ENCODE measurements around the gene WWP2. TPM values are rescaled to one million over a fixed set of nuclear protein-coding genes. Genes with fewer than 3 reads are reported as not detected.

The WWP2 gene
- polyA plus RNA-seq, 3 donors, result 29.6 to 54.4 (median 46.0) TPM

DNA sequence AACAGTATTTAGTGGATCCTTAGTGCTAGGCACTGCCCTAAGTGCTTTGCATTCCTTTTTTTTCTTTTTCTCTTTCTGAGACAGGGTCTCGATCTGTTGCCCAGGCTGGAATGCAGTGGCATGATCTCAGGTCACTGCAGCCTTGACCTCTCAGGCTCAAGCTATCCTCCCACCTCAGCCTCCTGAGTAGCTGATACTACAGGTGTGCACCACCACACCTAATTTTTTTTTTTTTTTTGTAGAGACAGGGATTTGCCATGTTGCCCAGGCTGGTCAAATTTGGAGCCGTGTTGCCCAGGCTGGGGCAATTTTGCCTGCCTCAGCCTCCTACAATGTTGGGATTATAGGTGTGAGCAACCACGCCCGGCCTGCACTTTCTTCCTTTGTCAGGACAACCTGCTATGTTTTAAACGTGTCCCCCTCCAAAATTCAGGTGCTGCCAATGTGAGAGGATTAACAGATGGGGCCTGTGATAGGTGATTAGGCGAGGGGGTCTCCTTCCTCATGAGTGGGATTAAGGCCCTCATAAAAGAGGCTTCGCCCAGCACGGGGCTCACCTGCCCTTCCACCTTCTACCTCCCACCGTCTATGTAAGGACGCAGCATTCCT lies 41.2 kb upstream of the WWP2 start:
- H3K27me3 ChIP-seq (ENCODE audit: control insufficient read depth in 2 of 2, insufficient read depth in 2 of 2, low read length in 2 of 2), result no peaks in the 10 kb centered on the region
- H3K4me2 ChIP-seq (replicated peaks; ENCODE audit: extremely low read depth, low read length, poor library complexity, severe bottlenecking), result no peak overlapping the region
- peaks cover 10 to 13% of the 10 kb centered on the region in 2 donors for H3K4me1 ChIP-seq (ENCODE audit: control insufficient read depth in 1 of 2, insufficient read depth in 2 of 2, low read length in 2 of 2)
- Mint-ChIP-seq H3K27ac (no peak overlapping the region), H3K27me3 (ENCODE audit: low read depth in 3 of 3) (peaks cover 0 to 2% (median 0%) of the 10 kb centered on the region in 3 donors), H3K4me3 (peak overlapping the region in 1 of 2 donors; percentile 35), H3K9me3 (no peaks in the 10 kb centered on the region), H3K4me1 (peaks cover 15% of the 10 kb centered on the region), H3K36me3 (no peaks in the 10 kb centered on the region)
- intact Hi-C loops (cut with micrococcal nuclease), result no loop called here
- H3K9me3 ChIP-seq (replicated peaks in 1 of 2; ENCODE audit: control insufficient read depth in 1 of 2, insufficient read depth in 1 of 2, low read length in 2 of 2), result no peaks in the 10 kb centered on the region
- H2AFZ ChIP-seq (ENCODE audit: insufficient read depth, low read depth, low read length, poor library complexity, severe bottlenecking), result no peak overlapping the region
- TF ChIP-seq, protein P1, sequence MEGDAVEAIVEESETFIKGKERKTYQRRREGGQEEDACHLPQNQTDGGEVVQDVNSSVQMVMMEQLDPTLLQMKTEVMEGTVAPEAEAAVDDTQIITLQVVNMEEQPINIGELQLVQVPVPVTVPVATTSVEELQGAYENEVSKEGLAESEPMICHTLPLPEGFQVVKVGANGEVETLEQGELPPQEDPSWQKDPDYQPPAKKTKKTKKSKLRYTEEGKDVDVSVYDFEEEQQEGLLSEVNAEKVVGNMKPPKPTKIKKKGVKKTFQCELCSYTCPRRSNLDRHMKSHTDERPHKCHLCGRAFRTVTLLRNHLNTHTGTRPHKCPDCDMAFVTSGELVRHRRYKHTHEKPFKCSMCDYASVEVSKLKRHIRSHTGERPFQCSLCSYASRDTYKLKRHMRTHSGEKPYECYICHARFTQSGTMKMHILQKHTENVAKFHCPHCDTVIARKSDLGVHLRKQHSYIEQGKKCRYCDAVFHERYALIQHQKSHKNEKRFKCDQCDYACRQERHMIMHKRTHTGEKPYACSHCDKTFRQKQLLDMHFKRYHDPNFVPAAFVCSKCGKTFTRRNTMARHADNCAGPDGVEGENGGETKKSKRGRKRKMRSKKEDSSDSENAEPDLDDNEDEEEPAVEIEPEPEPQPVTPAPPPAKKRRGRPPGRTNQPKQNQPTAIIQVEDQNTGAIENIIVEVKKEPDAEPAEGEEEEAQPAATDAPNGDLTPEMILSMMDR (IDR thresholded peaks at IDR 0.05), result no peak
- H3K4me3 ChIP-seq (replicated peaks in 1 of 3; ENCODE audit: low read depth in 2 of 3, low read length in 3 of 3), result no peak overlapping the region
- H3K79me2 ChIP-seq (ENCODE audit: insufficient read depth, low read length), result no peaks in the 10 kb centered on the region
- H3K9ac ChIP-seq (ENCODE audit: insufficient read depth, low read length, poor library complexity, severe bottlenecking), result no peak overlapping the region
- DNase-seq, result no peak
- H3K36me3 ChIP-seq (replicated peaks in 1 of 2; ENCODE audit: control insufficient read depth in 1 of 2, insufficient read depth in 2 of 2, low read length in 2 of 2), result no peaks in the 10 kb centered on the region
- WGBS (ENCODE audit: insufficient coverage), result 95% methylated on average over 4 of the region's 10 CpGs
- no peak overlapping the region for H3K27ac ChIP-seq (ENCODE audit: low read depth in 1 of 2, low read length in 2 of 2)
- no peaks in the 10 kb centered on the region for H4K20me1 ChIP-seq (ENCODE audit: insufficient read depth, low read length)

DNA sequence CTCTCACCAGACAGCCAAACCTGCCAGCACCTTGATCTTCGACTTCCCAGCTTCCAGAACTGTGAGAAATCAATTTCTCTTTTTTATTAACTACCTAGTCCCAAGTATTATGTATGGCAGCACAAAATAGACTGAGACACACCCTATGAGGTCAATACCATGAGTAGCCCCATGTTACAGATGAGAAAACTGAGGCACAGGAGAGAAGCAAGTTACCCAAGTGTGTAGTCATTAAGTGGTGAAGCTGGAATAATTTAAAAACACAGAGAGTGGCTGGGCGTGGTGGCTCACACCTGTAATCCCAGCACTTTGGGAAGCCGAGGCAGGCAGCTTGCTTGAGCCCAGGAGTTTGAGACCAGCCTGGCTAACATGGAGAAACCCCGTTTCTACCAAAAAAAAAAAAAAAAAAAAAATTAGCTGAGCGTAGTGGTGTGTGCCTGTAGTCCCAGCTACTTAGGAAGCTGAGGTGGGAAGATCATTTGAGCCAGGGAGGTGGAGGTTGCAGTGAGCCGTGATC lies 40.6 kb upstream of the WWP2 start:
- H3K27me3 Mint-ChIP-seq (ENCODE audit: low read depth in 3 of 3), result peaks cover 0 to 2% (median 0%) of the 10 kb centered on the region in 3 donors
- Histone ChIP-seq H3K27ac (ENCODE audit: low read depth in 1 of 2, low read length in 2 of 2) (no peak overlapping the region), H3K4me1 (ENCODE audit: control insufficient read depth in 1 of 2, insufficient read depth in 2 of 2, low read length in 2 of 2) (peaks cover 12 to 19% of the 10 kb centered on the region in 2 donors), H3K36me3 (replicated peaks in 1 of 2; ENCODE audit: control insufficient read depth in 1 of 2, insufficient read depth in 2 of 2, low read length in 2 of 2) (no peaks in the 10 kb centered on the region), H3K4me3 (replicated peaks in 1 of 3; ENCODE audit: low read depth in 2 of 3, low read length in 3 of 3) (no peak overlapping the region), H3K27me3 (ENCODE audit: control insufficient read depth in 2 of 2, insufficient read depth in 2 of 2, low read length in 2 of 2) (no peaks in the 10 kb centered on the region), H2AFZ (ENCODE audit: insufficient read depth, low read depth, low read length, poor library complexity, severe bottlenecking) (no peak overlapping the region), H3K9ac (ENCODE audit: insufficient read depth, low read length, poor library complexity, severe bottlenecking) (no peak overlapping the region), H3K79me2 (ENCODE audit: insufficient read depth, low read length) (no peaks in the 10 kb centered on the region), H3K9me3 (replicated peaks in 1 of 2; ENCODE audit: control insufficient read depth in 1 of 2, insufficient read depth in 1 of 2, low read length in 2 of 2) (no peaks in the 10 kb centered on the region), H4K20me1 (ENCODE audit: insufficient read depth, low read length) (no peaks in the 10 kb centered on the region), H3K4me2 (replicated peaks; ENCODE audit: extremely low read depth, low read length, poor library complexity, severe bottlenecking) (no peak overlapping the region)
- TF ChIP-seq, protein P1 (IDR thresholded peaks at IDR 0.05), result no peak
- WGBS (ENCODE audit: insufficient coverage), result 100% methylated on average over 1 of the region's 6 CpGs
- DNase-seq, result no peak
- intact Hi-C loops (cut with micrococcal nuclease), result no loop called here
- H3K9me3 Mint-ChIP-seq, result no peaks in the 10 kb centered on the region
- H3K4me1 Mint-ChIP-seq, result peaks cover 21% of the 10 kb centered on the region
- H3K27ac Mint-ChIP-seq, result no peak overlapping the region
- H3K4me3 Mint-ChIP-seq, result peak overlapping the region in 1 of 2 donors; percentile 35
- no peaks in the 10 kb centered on the region for H3K36me3 Mint-ChIP-seq
